Vagina (tissue), 2 donors: ENCODE results near the gene NRG2. TPM values are rescaled to one million over a fixed set of nuclear protein-coding genes. Genes with fewer than 3 reads are reported as not detected.

Experiments
- DNase-seq, 2 donors: peaks; one replicate each; pipeline ENCODE4 v3.0.0-alpha.2; 2017; ENCODE audit errors: extremely low spot score in 2 of 2
- H3K27ac ChIP-seq: fragments of 200-600 bp; sonication (generic); one replicate; pipeline ENCODE4 v1.5.1; 2019
- H3K27me3 ChIP-seq: fragments of 200-600 bp; sonication (generic); one replicate; pipeline ENCODE4 v1.5.1; 2019
- H3K36me3 ChIP-seq, 2 donors: fragments of 200-600 bp; sonication (generic); one replicate each; pipeline ENCODE4 v1.5.1; 2017 to 2019
- H3K4me1 ChIP-seq: fragments of 200-600 bp; sonication (generic); one replicate; pipeline ENCODE4 v1.5.1; 2019
- H3K4me3 ChIP-seq, 2 donors: fragments of 200-600 bp; sonication (generic); 1 replicate in 1 of 2; 2 replicates in 1 of 2; pipeline ENCODE4 v1.5.1; 2016 to 2019
- H3K9me3 ChIP-seq: fragments of 200-600 bp; sonication (generic); one replicate; pipeline ENCODE4 v1.5.1; 2019
- CTCF ChIP-seq, 3 experiments: fragments of 450-650 bp in 2 of 3; fragments of 200-600 bp in 1 of 3; sonication (generic) in 1 of 3; IDR thresholded peaks; one replicate each; pipeline ENCODE4 v1.5.1; 2017 to 2019; ENCODE audit warnings: antibody characterized with exemption in 3 of 3, mild to moderate bottlenecking in 2 of 3, moderate library complexity in 2 of 3
- POLR2A ChIP-seq, 2 donors: fragments of 450-650 bp; IDR thresholded peaks; one replicate each; pipeline ENCODE4 v1.6.1; 2017; ENCODE audit warnings: antibody characterized with exemption in 2 of 2, mild to moderate bottlenecking in 2 of 2, moderate library complexity in 2 of 2
- POLR2AphosphoS5 ChIP-seq, 2 donors: sonication (generic); formaldehyde crosslinking; IDR thresholded peaks; one replicate each; pipeline ENCODE4 v1.9.0; 2017; ENCODE audit warnings: antibody characterized with exemption in 2 of 2, mild to moderate bottlenecking in 2 of 2, low read depth in 1 of 2; ENCODE audit not compliant: insufficient read depth in 1 of 2
- intact Hi-C: fragments of 100-400 bp; cut with DNase I; formaldehyde crosslinking; loops from one replicate; pipeline ENCODE4 v1.15.1; 2023
- total RNA-seq: library from RNA; depleted of rRNA; stranded (reverse); fragments of >200 nt; gene quantifications from one replicate; pipeline ENCODE4 v1.2.3, GENCODE V29; 2016

The NRG2 gene
- total RNA-seq, 1 donor from 2014 or later, result 5.2 TPM

- intact Hi-C loops, result no loop called here
- DNase-seq, result no peak
- Histone ChIP-seq H3K4me1 (no peaks in the 10 kb centered on the region), H3K4me3 (no peak overlapping the region), H3K9me3 (no peaks in the 10 kb centered on the region), H3K36me3 (no peaks in the 10 kb centered on the region), H3K27me3 (no peaks in the 10 kb centered on the region), H3K27ac (no peak overlapping the region)
- TF ChIP-seq POLR2A (IDR thresholded peaks at IDR 0.05) (no peak), POLR2AphosphoS5 (IDR thresholded peaks at IDR 0.05; ENCODE audit: insufficient read depth in 1 of 2, low read depth in 1 of 2) (no peak), CTCF (IDR thresholded peaks at IDR 0.05) (no peak)
These were observed 220.3 kb downstream of the NRG2 start for GRCh38 chr5:139822553-139823425.

- H3K9me3 ChIP-seq, result no peaks in the 10 kb centered on the region
- DNase-seq, result no peak
- no peaks in the 10 kb centered on the region for H3K4me1 ChIP-seq
- H3K27ac ChIP-seq, result no peak overlapping the region
- intact Hi-C loops, result no loop called here
- no peaks in the 10 kb centered on the region for H3K36me3 ChIP-seq
- H3K4me3 ChIP-seq, result no peak overlapping the region
- no peak for TF ChIP-seq POLR2A (IDR thresholded peaks at IDR 0.05)
- no peak for TF ChIP-seq CTCF (IDR thresholded peaks at IDR 0.05)
- no peak for TF ChIP-seq POLR2AphosphoS5 (IDR thresholded peaks at IDR 0.05; ENCODE audit: insufficient read depth in 1 of 2, low read depth in 1 of 2)
- no peaks in the 10 kb centered on the region for H3K27me3 ChIP-seq
These were observed 221.1 kb downstream of the NRG2 start for GRCh38 chr5:139821806-139822552.

DNA sequence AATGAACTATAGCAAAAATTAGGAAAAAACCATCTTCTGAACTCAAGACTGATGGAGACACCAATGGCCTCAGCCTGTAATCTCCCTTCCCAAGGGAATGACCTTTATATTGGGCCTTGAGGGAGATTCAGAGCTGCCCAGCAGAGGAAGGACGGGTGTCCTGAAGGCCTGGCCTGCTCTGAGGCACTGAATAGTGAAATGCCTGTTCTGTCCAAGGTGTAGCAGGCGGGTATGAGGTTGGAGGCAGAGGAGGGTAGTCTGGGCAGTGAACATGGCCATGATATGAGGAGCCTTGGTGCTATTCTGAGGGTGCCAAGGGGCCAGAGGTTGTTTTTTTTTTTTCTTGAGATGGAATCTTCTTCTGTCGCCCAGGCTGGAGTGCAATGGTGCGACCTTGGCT is 222.5 kb downstream of the NRG2 start:
- no peak for TF ChIP-seq POLR2A (IDR thresholded peaks at IDR 0.05)
- TF ChIP-seq POLR2AphosphoS5 (IDR thresholded peaks at IDR 0.05; ENCODE audit: insufficient read depth in 1 of 2, low read depth in 1 of 2), result no peak
- no peak for TF ChIP-seq CTCF (IDR thresholded peaks at IDR 0.05)
- H3K9me3 ChIP-seq, result no peaks in the 10 kb centered on the region
- H3K4me3 ChIP-seq, result no peak overlapping the region
- H3K27ac ChIP-seq, result no peak overlapping the region
- intact Hi-C loops, result no loop called here
- no peaks in the 10 kb centered on the region for H3K36me3 ChIP-seq
- no peaks in the 10 kb centered on the region for H3K4me1 ChIP-seq
- H3K27me3 ChIP-seq, result no peaks in the 10 kb centered on the region
- no peak for DNase-seq

GRCh38 chr5:139820130-139820529 is 223.0 kb downstream of the NRG2 start:
- DNase-seq, result no peak
- Histone ChIP-seq H3K36me3 (no peaks in the 10 kb centered on the region), H3K4me1 (no peaks in the 10 kb centered on the region), H3K9me3 (no peaks in the 10 kb centered on the region), H3K4me3 (no peak overlapping the region), H3K27ac (no peak overlapping the region), H3K27me3 (no peaks in the 10 kb centered on the region)
- TF ChIP-seq POLR2A (IDR thresholded peaks at IDR 0.05), result no peak
- intact Hi-C loops, result no loop called here

- Histone ChIP-seq H3K27me3 (no peaks in the 10 kb centered on the region), H3K36me3 (no peaks in the 10 kb centered on the region), H3K9me3 (no peaks in the 10 kb centered on the region), H3K27ac (no peak overlapping the region), H3K4me1 (no peaks in the 10 kb centered on the region), H3K4me3 (no peak overlapping the region)
- DNase-seq, result no peak
- TF ChIP-seq POLR2AphosphoS5 (IDR thresholded peaks at IDR 0.05; ENCODE audit: insufficient read depth in 1 of 2, low read depth in 1 of 2) (no peak), CTCF (IDR thresholded peaks at IDR 0.05) (no peak)
- intact Hi-C loops, result no loop called here
These were observed 225.1 kb downstream of the NRG2 start for GRCh38 chr5:139817970-139818369.
